GM13976 (cell line): ENCODE results near the gene ASB7.
"Not testable (repeated sequence)": the region's sequence is repeated elsewhere in the genome, so short reads cannot be mapped to it uniquely, and the experiment has no call there.

Source experiments
- DNase-seq: peaks from one replicate; pipeline ENCODE4 v3.0.0; 2012; ENCODE audit warnings: low spot score
- CTCF ChIP-seq: IDR thresholded peaks from 2 replicates; pipeline ENCODE4 v1.5.1; 2012; ENCODE audit warnings: borderline replicate concordance, mild to moderate bottlenecking; ENCODE audit not compliant: insufficient read depth; ENCODE audit errors: extremely low read depth, missing control alignments, control extremely low read depth
- in situ Hi-C: fragments of 300-500 bp; cut with MboI; formaldehyde crosslinking; loops from one replicate; pipeline ENCODE4 v1.12.0; 2022; ENCODE audit warnings: low sequenced_read_pairs, mixed read lengths, inconsistent platforms; ENCODE audit not compliant: unreplicated experiment

Gene ASB7

GRCh38 chr15:100573526-100573925 is 28.9 kb upstream of the ASB7 start:
- in situ Hi-C loops: no loop called here
- no peak for DNase-seq
- TF ChIP-seq CTCF: no peak

- in situ Hi-C loops: no loop called here
- no peak for TF ChIP-seq CTCF
- no peak for DNase-seq
Measured at GRCh38 chr15:100580414-100580813, 22.0 kb upstream of the ASB7 start.

DNA sequence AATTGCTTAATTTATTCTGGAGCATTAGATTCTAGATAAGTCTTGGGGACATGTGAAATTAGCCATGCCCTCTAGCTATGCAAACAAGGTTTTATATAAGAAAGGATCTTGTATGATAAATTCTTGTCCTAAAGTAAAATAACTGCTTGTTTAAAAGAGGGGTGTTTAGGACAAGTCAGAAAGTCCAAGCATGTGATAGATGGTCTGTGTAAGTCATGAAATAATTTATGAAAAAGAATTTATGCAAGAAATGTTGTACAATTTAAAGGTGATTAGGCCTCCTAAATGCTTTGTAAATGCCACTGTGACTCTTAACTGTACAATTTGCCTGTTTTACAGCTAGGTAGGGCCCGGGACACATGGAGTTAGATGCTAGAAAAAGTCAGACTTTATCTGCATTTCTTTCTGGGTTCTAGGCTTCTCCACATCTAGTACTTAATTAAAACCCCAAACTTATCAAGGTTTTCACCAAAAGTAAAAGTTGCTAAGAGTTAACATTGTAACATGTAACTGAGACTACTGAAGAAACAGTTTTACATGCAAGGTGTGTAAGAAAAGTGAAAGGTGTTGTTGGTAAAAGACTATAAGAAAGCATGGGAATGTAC is 13.6 kb upstream of the ASB7 start:
- DNase-seq: no peak
- TF ChIP-seq CTCF: no peak
- in situ Hi-C loops: no loop called here

DNA sequence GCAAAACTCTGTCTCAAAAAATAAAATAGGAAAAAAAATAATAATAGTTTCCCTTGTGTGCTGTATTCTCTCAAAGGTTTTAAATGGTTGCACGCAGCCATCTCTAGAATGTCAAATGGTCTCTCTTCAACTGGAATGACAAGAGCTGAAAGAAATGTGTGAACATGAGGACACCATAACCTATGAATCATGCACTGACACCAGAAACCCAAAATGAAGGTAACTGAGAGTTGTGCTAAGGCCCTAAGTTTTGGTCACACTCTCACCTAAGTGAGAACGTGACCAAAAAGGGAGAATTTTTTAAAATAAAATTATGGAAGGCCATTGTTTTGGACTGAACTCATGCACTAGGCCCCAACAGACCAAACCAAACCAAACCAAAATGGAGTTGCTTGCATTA is 11.2 kb upstream of the ASB7 start:
- DNase-seq, in situ Hi-C loops: not testable (repeated sequence)

GRCh38 chr15:100591835-100592234 is 10.6 kb upstream of the ASB7 start:
- in situ Hi-C loops: no loop called here
- TF ChIP-seq CTCF: no peak
- no peak for DNase-seq

DNA sequence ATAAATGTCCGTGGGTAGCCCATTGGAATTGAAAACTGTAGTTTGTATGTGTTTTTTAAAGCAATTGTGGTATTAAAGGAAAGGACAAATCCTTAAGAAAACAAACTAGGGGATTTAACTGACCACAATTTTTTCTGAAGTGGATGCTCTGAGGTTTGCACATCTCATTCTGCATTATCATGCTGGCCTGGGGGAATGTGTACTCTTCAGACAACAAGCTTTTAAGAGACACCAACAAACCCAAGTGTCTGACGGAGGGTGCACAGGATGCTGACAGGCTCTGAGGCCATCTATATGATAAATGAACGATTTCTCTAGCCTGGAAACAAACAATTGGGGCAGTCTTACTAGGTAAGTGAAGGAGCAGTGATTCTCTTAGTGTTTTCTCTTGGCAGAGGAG is 9.5 kb upstream of the ASB7 start:
- DNase-seq: no peak
- no peak for TF ChIP-seq CTCF
- in situ Hi-C loops: no loop called here

GRCh38 chr15:100593431-100593830 is 9.0 kb upstream of the ASB7 start:
- in situ Hi-C loops: no loop called here
- TF ChIP-seq CTCF: no peak
- no peak for DNase-seq
